A549 (cell line): ENCODE measurements around the gene TXNDC15.

Experiments
- CBX2 ChIP-seq: fragments of 200-600 bp; sonication (generic); IDR thresholded peaks from 2 replicates; pipeline ENCODE4 v1.6.1; 2016; ENCODE audit warnings: low read depth, mild to moderate bottlenecking, borderline replicate concordance
- CTCF ChIP-seq: fragments of >200 bp; sonication (Bioruptor Twin); formaldehyde crosslinking; IDR thresholded peaks from 3 replicates; pipeline ENCODE4 v1.5.1; 2016
- ESRRA ChIP-seq: fragments of 150-350 bp; IDR thresholded peaks from 2 replicates; pipeline ENCODE4 v1.6.1; 2014; ENCODE audit warnings: mild to moderate bottlenecking, low read length, borderline replicate concordance
- MAX ChIP-seq: IDR thresholded peaks from 2 replicates; pipeline ENCODE4 v1.6.1; 2012
- TP53 ChIP-seq: fragments of 250-450 bp; sonication (Bioruptor Pico); IDR thresholded peaks from 2 replicates; pipeline ENCODE4 v1.5.0; 2021; ENCODE audit warnings: mild to moderate bottlenecking, moderate library complexity

GRCh38 chr5:134837530-134838181, 36.5 kb upstream of the TXNDC15 start:
- TF ChIP-seq CTCF (no peak), TP53 (CRISPR knock-in tag) (no peak), CBX2 (no peak), MAX (no peak), ESRRA (no peak)
